WTC11 (cell line): ENCODE measurements around the gene CTTNBP2.

ENCODE experiments used
- ATF1 ChIP-seq: sonication (generic); formaldehyde crosslinking; IDR thresholded peaks from 2 replicates; pipeline ENCODE4 v1.8.1; 2023; ENCODE audit warnings: mild to moderate bottlenecking, moderate library complexity, missing genetic modification reagents
- ATF2 ChIP-seq: sonication (generic); formaldehyde crosslinking; IDR thresholded peaks from 2 replicates; pipeline ENCODE4 v1.8.1; 2022; ENCODE audit warnings: low read depth, missing genetic modification reagents, borderline replicate concordance
- CTCF ChIP-seq: fragments of 200-600 bp; IDR thresholded peaks from 2 replicates; pipeline ENCODE4 v1.8.0; 2022; ENCODE audit warnings: antibody characterized with exemption
- FOXP4 ChIP-seq: sonication (generic); formaldehyde crosslinking; IDR thresholded peaks from 2 replicates; pipeline ENCODE4 v1.8.0; 2022; ENCODE audit warnings: mild to moderate bottlenecking, missing genetic modification reagents
- GABPB1 ChIP-seq: sonication (generic); formaldehyde crosslinking; IDR thresholded peaks from 2 replicates; pipeline ENCODE4 v1.8.1; 2023; ENCODE audit warnings: mild to moderate bottlenecking, missing genetic modification reagents
- MAX ChIP-seq: sonication (generic); formaldehyde crosslinking; IDR thresholded peaks from 2 replicates; pipeline ENCODE4 v1.8.0; 2022; ENCODE audit warnings: mild to moderate bottlenecking, missing genetic modification reagents
- MLX ChIP-seq: sonication (generic); formaldehyde crosslinking; IDR thresholded peaks from 2 replicates; pipeline ENCODE4 v1.8.1; 2023; ENCODE audit warnings: mild to moderate bottlenecking, missing genetic modification reagents, moderate library complexity
- SOX15 ChIP-seq: fragments of 250-450 bp; sonication (Bioruptor Pico); IDR thresholded peaks from 2 replicates; pipeline ENCODE4 v1.9.0; 2021; ENCODE audit warnings: mild to moderate bottlenecking
- TEAD4 ChIP-seq: sonication (generic); formaldehyde crosslinking; IDR thresholded peaks from 2 replicates; pipeline ENCODE4 v1.8.0; 2022; ENCODE audit warnings: mild to moderate bottlenecking, missing genetic modification reagents
- ZNF317 ChIP-seq: sonication (generic); formaldehyde crosslinking; IDR thresholded peaks from 2 replicates; pipeline ENCODE4 v1.8.1; 2023; ENCODE audit warnings: low read depth, mild to moderate bottlenecking, moderate library complexity, missing genetic modification reagents, borderline replicate concordance

GRCh38 chr7:117728890-117729624, 144.2 kb downstream of the CTTNBP2 start:
- TF ChIP-seq CTCF (no peak), ATF1 (CRISPR knock-in tag) (no peak), SOX15 (CRISPR knock-in tag) (no peak), TEAD4 (CRISPR knock-in tag) (no peak), GABPB1 (no peak), FOXP4 (no peak), ZNF317 (CRISPR knock-in tag) (no peak), ATF2 (no peak), MLX (CRISPR knock-in tag) (no peak), MAX (CRISPR knock-in tag) (no peak)
